SH-SY5Y (cell line): ENCODE data around the gene HDAC9.

Experiments used
- GATA2 ChIP-seq: IDR thresholded peaks from 2 replicates; pipeline ENCODE4 v1.6.1; 2011; ENCODE audit warnings: mild to moderate bottlenecking, low read depth, low read length
- GATA3 ChIP-seq: IDR thresholded peaks from 2 replicates; pipeline ENCODE4 v1.6.1; 2011; ENCODE audit warnings: low read depth, mild to moderate bottlenecking, low read length, moderate library complexity

GRCh38 chr7:18693406-18693805 is 197.9 kb downstream of the HDAC9 start:
- TF ChIP-seq GATA2 (no peak), GATA3 (no peak)
